ENCODE data around the gene METTL24. TPM values are rescaled to one million over a fixed set of nuclear protein-coding genes. Genes with fewer than 3 reads are reported as not detected.
A peak's percentile ranks its signal among the peaks of the same experiment; 100 is the strongest.

The METTL24 gene
- total and polyA plus RNA-seq, 2 experiments from 2014 or later: 4.3 to 7.7 TPM

DNA sequence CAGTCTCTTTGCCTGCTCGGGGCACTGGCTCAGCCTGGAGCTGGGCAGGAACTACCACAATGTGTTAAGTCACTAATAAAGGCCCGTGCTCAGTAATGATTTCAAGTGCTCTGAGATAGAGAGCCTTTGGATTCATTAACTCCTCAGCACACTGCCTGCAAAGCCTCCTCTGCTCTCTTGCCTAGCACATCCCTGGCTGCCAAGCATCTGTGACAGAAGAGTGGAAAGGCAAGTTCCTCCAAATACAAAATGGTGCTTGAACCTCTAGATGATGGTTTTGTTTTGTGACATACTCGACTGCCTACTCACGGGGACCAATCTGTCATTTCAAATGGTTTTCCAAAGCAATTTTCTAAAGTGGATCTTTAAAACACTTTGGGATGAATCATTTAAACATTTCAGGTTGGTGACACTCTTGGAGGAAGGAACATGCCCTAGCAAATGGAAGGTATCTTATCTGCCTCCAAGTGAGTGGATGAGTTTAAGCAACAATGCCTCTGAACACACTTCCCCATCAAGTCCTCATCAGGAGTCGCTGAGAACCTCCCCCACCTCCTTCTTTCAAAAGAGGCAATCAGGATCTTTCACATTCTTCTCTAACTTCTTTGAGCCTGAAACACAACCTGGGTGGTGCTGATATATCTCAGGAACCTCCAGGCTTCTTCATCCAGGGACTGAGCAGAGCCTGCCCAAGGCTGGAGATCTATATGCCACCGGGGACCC is 35.8 kb downstream of the METTL24 start:
- no peak overlapping the region for H3K4me3 ChIP-seq
- H3K4me1 ChIP-seq (ENCODE audit: low read depth): peaks cover 27% of the 10 kb centered on the region
- peak overlapping the region; percentile 94 for H3K27ac ChIP-seq
- H3K36me3 ChIP-seq: no peaks in the 10 kb centered on the region
- TF ChIP-seq, protein P1, sequence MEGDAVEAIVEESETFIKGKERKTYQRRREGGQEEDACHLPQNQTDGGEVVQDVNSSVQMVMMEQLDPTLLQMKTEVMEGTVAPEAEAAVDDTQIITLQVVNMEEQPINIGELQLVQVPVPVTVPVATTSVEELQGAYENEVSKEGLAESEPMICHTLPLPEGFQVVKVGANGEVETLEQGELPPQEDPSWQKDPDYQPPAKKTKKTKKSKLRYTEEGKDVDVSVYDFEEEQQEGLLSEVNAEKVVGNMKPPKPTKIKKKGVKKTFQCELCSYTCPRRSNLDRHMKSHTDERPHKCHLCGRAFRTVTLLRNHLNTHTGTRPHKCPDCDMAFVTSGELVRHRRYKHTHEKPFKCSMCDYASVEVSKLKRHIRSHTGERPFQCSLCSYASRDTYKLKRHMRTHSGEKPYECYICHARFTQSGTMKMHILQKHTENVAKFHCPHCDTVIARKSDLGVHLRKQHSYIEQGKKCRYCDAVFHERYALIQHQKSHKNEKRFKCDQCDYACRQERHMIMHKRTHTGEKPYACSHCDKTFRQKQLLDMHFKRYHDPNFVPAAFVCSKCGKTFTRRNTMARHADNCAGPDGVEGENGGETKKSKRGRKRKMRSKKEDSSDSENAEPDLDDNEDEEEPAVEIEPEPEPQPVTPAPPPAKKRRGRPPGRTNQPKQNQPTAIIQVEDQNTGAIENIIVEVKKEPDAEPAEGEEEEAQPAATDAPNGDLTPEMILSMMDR (IDR thresholded peaks at IDR 0.05; ENCODE audit: low read depth, low read length): no peak
- H3K9me3 ChIP-seq (ENCODE audit: low read depth): no peaks in the 10 kb centered on the region
- no peak for DNase-seq (ENCODE audit: low read depth in 1 of 2, low spot score in 1 of 2)
- H3K27me3 ChIP-seq: no peaks in the 10 kb centered on the region

DNA sequence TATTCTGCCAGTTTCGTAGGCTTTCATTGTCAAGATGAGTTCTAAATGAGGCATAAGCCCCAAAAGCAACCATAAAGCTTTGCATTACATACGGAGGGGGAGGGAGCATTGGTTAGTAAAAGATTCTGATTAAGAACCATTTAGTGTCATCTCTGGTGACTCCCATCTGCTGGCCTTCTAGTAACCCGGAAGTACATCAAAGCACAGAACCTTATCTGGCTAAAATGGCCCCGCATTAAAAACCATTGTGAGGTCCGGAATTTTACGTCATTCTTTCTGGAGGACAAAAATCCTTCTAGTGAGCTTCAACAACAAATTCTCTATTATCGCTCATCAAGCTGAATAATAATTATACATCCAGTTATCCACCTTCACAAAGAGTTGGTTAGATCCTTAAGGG is 37.8 kb downstream of the METTL24 start:
- H3K9me3 ChIP-seq (ENCODE audit: low read depth): no peaks in the 10 kb centered on the region
- no peak overlapping the region for H3K27ac ChIP-seq
- H3K27me3 ChIP-seq: no peaks in the 10 kb centered on the region
- no peak for DNase-seq (ENCODE audit: low read depth in 1 of 2, low spot score in 1 of 2)
- TF ChIP-seq, protein P1 (IDR thresholded peaks at IDR 0.05; ENCODE audit: low read depth, low read length): no peak
- H3K4me1 ChIP-seq (ENCODE audit: low read depth): peaks cover 36% of the 10 kb centered on the region
- no peak overlapping the region for H3K4me3 ChIP-seq
- no peaks in the 10 kb centered on the region for H3K36me3 ChIP-seq

DNA sequence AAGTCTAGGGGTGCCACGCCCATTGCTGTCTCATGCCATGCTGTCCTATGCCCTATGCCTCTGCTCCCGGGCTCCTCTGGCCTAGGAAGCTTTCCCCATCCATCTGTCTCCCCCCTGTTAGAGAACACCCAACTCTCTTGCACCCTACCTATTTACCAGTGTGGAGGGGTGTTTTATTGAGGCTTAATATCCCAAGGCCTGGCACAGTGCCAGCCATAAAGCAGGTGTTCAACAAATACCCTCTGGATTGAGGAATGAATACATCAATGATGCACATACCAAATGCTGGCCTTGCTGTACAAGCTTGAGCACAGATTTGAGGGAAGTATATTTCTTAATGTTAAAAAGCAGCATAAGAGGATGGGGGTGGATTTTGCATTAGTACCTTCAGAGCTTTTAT is 38.3 kb downstream of the METTL24 start:
- no peak overlapping the region for H3K4me3 ChIP-seq
- no peak for DNase-seq (ENCODE audit: low read depth in 1 of 2, low spot score in 1 of 2)
- no peaks in the 10 kb centered on the region for H3K9me3 ChIP-seq (ENCODE audit: low read depth)
- H3K4me1 ChIP-seq (ENCODE audit: low read depth): peaks cover 40% of the 10 kb centered on the region
- no peak overlapping the region for H3K27ac ChIP-seq
- H3K27me3 ChIP-seq: no peaks in the 10 kb centered on the region
- TF ChIP-seq, protein P1 (IDR thresholded peaks at IDR 0.05; ENCODE audit: low read depth, low read length): no peak
- no peaks in the 10 kb centered on the region for H3K36me3 ChIP-seq

DNA sequence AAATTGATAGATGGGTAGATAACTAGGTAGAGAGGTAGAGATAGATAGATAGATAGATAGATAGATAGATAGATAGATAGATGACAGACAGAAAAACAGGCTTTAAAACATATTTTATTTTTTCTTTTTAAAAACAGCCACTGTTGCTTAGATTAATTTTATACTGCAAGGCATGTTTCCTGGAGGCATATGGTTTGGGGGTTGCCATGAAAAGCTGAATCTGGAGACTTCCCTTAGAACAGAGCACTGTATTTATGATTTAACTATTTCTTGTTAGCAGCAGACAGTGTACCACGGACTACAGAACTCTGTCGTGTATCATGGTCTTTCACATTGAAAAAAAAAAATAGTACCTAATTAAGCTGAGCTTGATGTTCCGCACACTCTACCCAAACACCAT is 38.8 kb downstream of the METTL24 start:
- Histone ChIP-seq H3K9me3 (ENCODE audit: low read depth) (no peaks in the 10 kb centered on the region), H3K27ac (no peak overlapping the region), H3K4me3 (no peak overlapping the region), H3K4me1 (ENCODE audit: low read depth) (peaks cover 40% of the 10 kb centered on the region), H3K36me3 (no peaks in the 10 kb centered on the region), H3K27me3 (no peaks in the 10 kb centered on the region)
- TF ChIP-seq, protein P1 (IDR thresholded peaks at IDR 0.05; ENCODE audit: low read depth, low read length): no peak
- no peak for DNase-seq (ENCODE audit: low read depth in 1 of 2, low spot score in 1 of 2)

DNA sequence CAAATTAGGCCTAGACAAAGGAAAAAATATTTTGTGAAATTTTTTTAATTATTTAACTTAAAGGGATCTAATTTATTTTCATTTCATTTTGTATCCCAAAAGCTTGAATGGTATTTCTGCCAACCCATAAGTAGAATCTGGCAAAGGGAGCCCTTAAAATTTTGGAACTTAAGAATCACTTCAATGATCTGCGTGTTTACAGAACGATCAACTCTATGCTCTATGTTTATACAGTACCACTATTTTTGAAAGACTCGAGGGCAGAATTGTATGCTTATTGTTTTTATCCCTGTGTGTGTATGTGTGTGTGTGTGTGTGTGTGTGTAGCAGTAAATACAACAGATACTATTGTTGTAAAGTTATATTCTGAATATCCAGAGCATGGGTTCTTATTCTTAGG is 39.2 kb downstream of the METTL24 start:
- H3K36me3 ChIP-seq: no peaks in the 10 kb centered on the region
- peaks cover 40% of the 10 kb centered on the region for H3K4me1 ChIP-seq (ENCODE audit: low read depth)
- no peak overlapping the region for H3K4me3 ChIP-seq
- TF ChIP-seq, protein P1 (IDR thresholded peaks at IDR 0.05; ENCODE audit: low read depth, low read length): no peak
- H3K9me3 ChIP-seq (ENCODE audit: low read depth): no peaks in the 10 kb centered on the region
- DNase-seq (ENCODE audit: low read depth in 1 of 2, low spot score in 1 of 2): no peak
- no peaks in the 10 kb centered on the region for H3K27me3 ChIP-seq
- H3K27ac ChIP-seq: no peak overlapping the region
